ENCODE measurements around the gene LIPE.

Gene LIPE

GRCh38 chr19:42392165-42392564 lies 35.0 kb downstream of the LIPE start:
- TF ChIP-seq GATA2 (IDR thresholded peaks at IDR 0.05; ENCODE audit: low read depth, low read length) (no peak), GATA3 (IDR thresholded peaks at IDR 0.05; ENCODE audit: low read depth, low read length) (no peak)

GRCh38 chr19:42389899-42390298 lies 37.3 kb downstream of the LIPE start, which contains the start of gene CNFN:
Gene CNFN (minus strand): TSS chr19:42390297. CDS start chr19:42389037, 1,260 bp downstream.
- TF ChIP-seq GATA3 (IDR thresholded peaks at IDR 0.05; ENCODE audit: low read depth, low read length) = no peak
- TF ChIP-seq GATA2 (IDR thresholded peaks at IDR 0.05; ENCODE audit: low read depth, low read length) = no peak

- no peak for TF ChIP-seq GATA3 (IDR thresholded peaks at IDR 0.05; ENCODE audit: low read depth, low read length)
- TF ChIP-seq GATA2 (IDR thresholded peaks at IDR 0.05; ENCODE audit: low read depth, low read length) = no peak
Measured at GRCh38 chr19:42388851-42389489, 38.2 kb downstream of the LIPE start.

- no peak for TF ChIP-seq GATA2 (IDR thresholded peaks at IDR 0.05; ENCODE audit: low read depth, low read length)
- TF ChIP-seq GATA3 (IDR thresholded peaks at IDR 0.05; ENCODE audit: low read depth, low read length) = no peak
Measured at GRCh38 chr19:42386974-42387707, 40.0 kb downstream of the LIPE start.

GRCh38 chr19:42380155-42380554 lies 47.0 kb downstream of the LIPE start:
- no peak for TF ChIP-seq GATA3 (IDR thresholded peaks at IDR 0.05; ENCODE audit: low read depth, low read length)
- TF ChIP-seq GATA2 (IDR thresholded peaks at IDR 0.05; ENCODE audit: low read depth, low read length) = no peak

GRCh38 chr19:42378225-42379215 lies 48.7 kb downstream of the LIPE start:
- no peak for TF ChIP-seq GATA3 (IDR thresholded peaks at IDR 0.05; ENCODE audit: low read depth, low read length)
- no peak for TF ChIP-seq GATA2 (IDR thresholded peaks at IDR 0.05; ENCODE audit: low read depth, low read length)

- no peak for TF ChIP-seq GATA2 (IDR thresholded peaks at IDR 0.05; ENCODE audit: low read depth, low read length)
- no peak for TF ChIP-seq GATA3 (IDR thresholded peaks at IDR 0.05; ENCODE audit: low read depth, low read length)
Measured at GRCh38 chr19:42376177-42376555, 51.0 kb downstream of the LIPE start.

GRCh38 chr19:42375415-42376176 lies 51.6 kb downstream of the LIPE start:
- TF ChIP-seq GATA3 (IDR thresholded peaks at IDR 0.05; ENCODE audit: low read depth, low read length) (no peak), GATA2 (IDR thresholded peaks at IDR 0.05; ENCODE audit: low read depth, low read length) (no peak)

- TF ChIP-seq GATA2 (IDR thresholded peaks at IDR 0.05; ENCODE audit: low read depth, low read length) = no peak
- TF ChIP-seq GATA3 (IDR thresholded peaks at IDR 0.05; ENCODE audit: low read depth, low read length) = no peak
Measured at GRCh38 chr19:42374826-42375376, 52.3 kb downstream of the LIPE start.

- TF ChIP-seq GATA2 (IDR thresholded peaks at IDR 0.05; ENCODE audit: low read depth, low read length) = no peak
- TF ChIP-seq GATA3 (IDR thresholded peaks at IDR 0.05; ENCODE audit: low read depth, low read length) = no peak
Measured at GRCh38 chr19:42370626-42371175, 56.5 kb downstream of the LIPE start.

- TF ChIP-seq GATA2 (IDR thresholded peaks at IDR 0.05; ENCODE audit: low read depth, low read length) (no peak), GATA3 (IDR thresholded peaks at IDR 0.05; ENCODE audit: low read depth, low read length) (no peak)
Measured at GRCh38 chr19:42370068-42370520, 57.1 kb downstream of the LIPE start.

- no peak for TF ChIP-seq GATA3 (IDR thresholded peaks at IDR 0.05; ENCODE audit: low read depth, low read length)
- TF ChIP-seq GATA2 (IDR thresholded peaks at IDR 0.05; ENCODE audit: low read depth, low read length) = no peak
Measured at GRCh38 chr19:42369433-42370067, 57.6 kb downstream of the LIPE start.

Measured in SH-SY5Y (cell line).